HG02759 (cell line): ENCODE measurements around the gene OSGIN1.

Experiments used
- ATAC-seq: cut with Tn5 transposase; IDR thresholded peaks from one replicate; pipeline ENCODE4 v1.9.1; 2021; ENCODE audit warnings: mild to moderate bottlenecking, moderate library complexity; ENCODE audit not compliant: unreplicated experiment

OSGIN1 gene

GRCh38 chr16:83969771-83970429, 16.9 kb downstream of the OSGIN1 start:
- ATAC-seq, result no peak

- no peak for ATAC-seq
Observed at GRCh38 chr16:83970430-83970815, 17.4 kb downstream of the OSGIN1 start.

- ATAC-seq, result no peak
Observed at GRCh38 chr16:83971165-83972130, 18.4 kb downstream of the OSGIN1 start.

GRCh38 chr16:83972256-83973008, 19.4 kb downstream of the OSGIN1 start:
- ATAC-seq, result no peak

- ATAC-seq, result no peak
Observed at GRCh38 chr16:83973077-83973476, 20.0 kb downstream of the OSGIN1 start.

GRCh38 chr16:83973581-83974385, 20.7 kb downstream of the OSGIN1 start:
- ATAC-seq, result no peak

- no peak for ATAC-seq
Observed at GRCh38 chr16:83974475-83974874, 21.4 kb downstream of the OSGIN1 start.

GRCh38 chr16:83975590-83976260, 22.7 kb downstream of the OSGIN1 start:
- ATAC-seq, result no peak

GRCh38 chr16:83977056-83977815, 24.2 kb downstream of the OSGIN1 start:
- no peak for ATAC-seq

GRCh38 chr16:83978401-83978904, 25.4 kb downstream of the OSGIN1 start:
- no peak for ATAC-seq

- ATAC-seq, result no peak
Observed at GRCh38 chr16:83979441-83979840, 26.4 kb downstream of the OSGIN1 start.

GRCh38 chr16:83980794-83981193, 27.8 kb downstream of the OSGIN1 start:
- no peak for ATAC-seq

GRCh38 chr16:83981799-83982198, 28.8 kb downstream of the OSGIN1 start:
- ATAC-seq, result no peak

- ATAC-seq, result no peak
Observed at GRCh38 chr16:83983491-83983890, 30.5 kb downstream of the OSGIN1 start.

GRCh38 chr16:83989300-83989699, 36.3 kb downstream of the OSGIN1 start:
- no peak for ATAC-seq

GRCh38 chr16:83990492-83990891, 37.5 kb downstream of the OSGIN1 start:
- no peak for ATAC-seq

GRCh38 chr16:83992624-83993023, 39.6 kb downstream of the OSGIN1 start:
- ATAC-seq, result no peak

- ATAC-seq, result no peak
Observed at GRCh38 chr16:83994087-83994486, 41.0 kb downstream of the OSGIN1 start.

GRCh38 chr16:83994703-83995102, 41.7 kb downstream of the OSGIN1 start:
- ATAC-seq, result no peak
